GM18499 (cell line): ENCODE data around the gene CNTNAP2.
"Not testable (repeated sequence)": the region's sequence is repeated elsewhere in the genome, so short reads cannot be mapped to it uniquely, and the experiment has no call there.

Experiments used
- ATAC-seq: cut with Tn5 transposase; IDR thresholded peaks from one replicate; pipeline ENCODE4 v1.9.1; 2021; ENCODE audit warnings: moderate number of reproducible peaks; ENCODE audit not compliant: insufficient read depth, unreplicated experiment

CNTNAP2 gene

GRCh38 chr7:148276314-148277041, 2159.9 kb downstream of the CNTNAP2 start:
- ATAC-seq: no peak

- no peak for ATAC-seq
These were observed 2160.6 kb downstream of the CNTNAP2 start for GRCh38 chr7:148277042-148277660.

- ATAC-seq: no peak
These were observed 2169.5 kb downstream of the CNTNAP2 start for GRCh38 chr7:148286150-148286549.

GRCh38 chr7:148287538-148287937, 2170.9 kb downstream of the CNTNAP2 start:
- ATAC-seq: no peak

GRCh38 chr7:148288592-148289151, 2172.1 kb downstream of the CNTNAP2 start:
- ATAC-seq: no peak

GRCh38 chr7:148289630-148290029, 2173.0 kb downstream of the CNTNAP2 start:
- peak; percentile 91 for ATAC-seq

GRCh38 chr7:148290538-148290937, 2173.9 kb downstream of the CNTNAP2 start:
- no peak for ATAC-seq

- ATAC-seq: no peak
These were observed 2175.2 kb downstream of the CNTNAP2 start for GRCh38 chr7:148291799-148292198.

- no peak for ATAC-seq
These were observed 2180.5 kb downstream of the CNTNAP2 start for GRCh38 chr7:148296994-148297644.

- ATAC-seq: not testable (repeated sequence)
These were observed 2182.2 kb downstream of the CNTNAP2 start for GRCh38 chr7:148298768-148299167.

GRCh38 chr7:148299350-148300276, 2183.0 kb downstream of the CNTNAP2 start:
- ATAC-seq: no peak

- ATAC-seq: not testable (repeated sequence)
These were observed 2185.8 kb downstream of the CNTNAP2 start for GRCh38 chr7:148302436-148302835.

GRCh38 chr7:148303295-148304082, 2186.9 kb downstream of the CNTNAP2 start:
- ATAC-seq: no peak

GRCh38 chr7:148304083-148304335, 2187.4 kb downstream of the CNTNAP2 start:
- ATAC-seq: no peak

- no peak for ATAC-seq
These were observed 2187.9 kb downstream of the CNTNAP2 start for GRCh38 chr7:148304456-148304855.

- ATAC-seq: no peak
These were observed 2190.2 kb downstream of the CNTNAP2 start for GRCh38 chr7:148306759-148307158.

GRCh38 chr7:148318102-148318811, 2201.7 kb downstream of the CNTNAP2 start:
- ATAC-seq: no peak

GRCh38 chr7:148318838-148319237, 2202.2 kb downstream of the CNTNAP2 start:
- ATAC-seq: no peak

- no peak for ATAC-seq
These were observed 2202.8 kb downstream of the CNTNAP2 start for GRCh38 chr7:148319316-148319808.
